Activated naive CD8-positive, alpha-beta T cell (primary cell): ENCODE measurements around the gene SERPINA6.
"Not testable (repeated sequence)": the region's sequence is repeated elsewhere in the genome, so short reads cannot be mapped to it uniquely, and the experiment has no call there.

ENCODE experiments used
- H3K27ac Mint-ChIP-seq: one replicate; pipeline ENCODE4 v1.8.0; 2021; ENCODE audit warnings: mixed read lengths
- H3K27me3 Mint-ChIP-seq: one replicate; pipeline ENCODE4 v1.8.0; 2021; ENCODE audit warnings: mixed read lengths
- H3K36me3 Mint-ChIP-seq: one replicate; pipeline ENCODE4 v1.8.0; 2021; ENCODE audit warnings: mixed read lengths
- H3K4me1 Mint-ChIP-seq: one replicate; pipeline ENCODE4 v1.8.0; 2021; ENCODE audit warnings: low read depth, mixed read lengths
- H3K4me3 Mint-ChIP-seq: one replicate; pipeline ENCODE4 v1.8.0; 2021; ENCODE audit warnings: mild to moderate bottlenecking, mixed read lengths
- H3K9me3 Mint-ChIP-seq: one replicate; pipeline ENCODE4 v1.8.0; 2021; ENCODE audit warnings: low read depth, mixed read lengths

SERPINA6 gene

GRCh38 chr14:94317259-94317658 lies 5.9 kb downstream of the SERPINA6 start:
- no peaks in the 10 kb centered on the region for H3K36me3 Mint-ChIP-seq
- H3K27me3 Mint-ChIP-seq, result no peaks in the 10 kb centered on the region
- H3K9me3 Mint-ChIP-seq, result no peaks in the 10 kb centered on the region
- no peaks in the 10 kb centered on the region for H3K4me1 Mint-ChIP-seq
- H3K4me3 Mint-ChIP-seq, result no peak overlapping the region
- H3K27ac Mint-ChIP-seq, result no peak overlapping the region

- no peaks in the 10 kb centered on the region for H3K36me3 Mint-ChIP-seq
- H3K27ac Mint-ChIP-seq, result no peak overlapping the region
- H3K9me3 Mint-ChIP-seq, result no peaks in the 10 kb centered on the region
- H3K27me3 Mint-ChIP-seq, result no peaks in the 10 kb centered on the region
- H3K4me3 Mint-ChIP-seq, result no peak overlapping the region
- H3K4me1 Mint-ChIP-seq, result no peaks in the 10 kb centered on the region
Observed at GRCh38 chr14:94316692-94317091, 6.4 kb downstream of the SERPINA6 start.

- H3K9me3 Mint-ChIP-seq, result no peaks in the 10 kb centered on the region
- H3K4me3 Mint-ChIP-seq, result no peak overlapping the region
- no peaks in the 10 kb centered on the region for H3K36me3 Mint-ChIP-seq
- H3K27me3 Mint-ChIP-seq, result no peaks in the 10 kb centered on the region
- H3K4me1 Mint-ChIP-seq, result no peaks in the 10 kb centered on the region
- no peak overlapping the region for H3K27ac Mint-ChIP-seq
Observed at GRCh38 chr14:94314890-94315289, 8.2 kb downstream of the SERPINA6 start.

- Mint-ChIP-seq H3K9me3 (no peaks in the 10 kb centered on the region), H3K4me3 (no peak overlapping the region), H3K36me3 (no peaks in the 10 kb centered on the region), H3K4me1 (no peaks in the 10 kb centered on the region), H3K27me3 (no peaks in the 10 kb centered on the region), H3K27ac (no peak overlapping the region)
Observed at GRCh38 chr14:94313991-94314655, 9.0 kb downstream of the SERPINA6 start.

- Mint-ChIP-seq H3K36me3 (no peaks in the 10 kb centered on the region), H3K27me3 (peaks cover 8% of the 10 kb centered on the region), H3K27ac (no peak overlapping the region), H3K9me3 (peaks cover 6% of the 10 kb centered on the region), H3K4me1 (no peaks in the 10 kb centered on the region), H3K4me3 (no peak overlapping the region)
Observed at GRCh38 chr14:94312481-94313246, 10.5 kb downstream of the SERPINA6 start.

GRCh38 chr14:94310248-94310647 lies 12.9 kb downstream of the SERPINA6 start:
- Mint-ChIP-seq H3K27ac (no peak overlapping the region), H3K4me1 (no peaks in the 10 kb centered on the region), H3K9me3 (peaks cover 6% of the 10 kb centered on the region), H3K4me3 (no peak overlapping the region), H3K27me3 (peaks cover 10% of the 10 kb centered on the region), H3K36me3 (no peaks in the 10 kb centered on the region)

GRCh38 chr14:94309721-94310120 lies 13.4 kb downstream of the SERPINA6 start:
- peaks cover 10% of the 10 kb centered on the region for H3K27me3 Mint-ChIP-seq
- no peaks in the 10 kb centered on the region for H3K4me1 Mint-ChIP-seq
- no peak overlapping the region for H3K4me3 Mint-ChIP-seq
- no peak overlapping the region for H3K27ac Mint-ChIP-seq
- no peaks in the 10 kb centered on the region for H3K36me3 Mint-ChIP-seq
- peaks cover 6% of the 10 kb centered on the region for H3K9me3 Mint-ChIP-seq

- Mint-ChIP-seq H3K36me3 (no peaks in the 10 kb centered on the region), H3K4me1 (no peaks in the 10 kb centered on the region), H3K27me3 (peaks cover 10% of the 10 kb centered on the region), H3K9me3 (peaks cover 6% of the 10 kb centered on the region), H3K27ac (no peak overlapping the region), H3K4me3 (no peak overlapping the region)
Observed at GRCh38 chr14:94307410-94307992, 15.6 kb downstream of the SERPINA6 start.

GRCh38 chr14:94306047-94306978 lies 16.8 kb downstream of the SERPINA6 start:
- peaks cover 10% of the 10 kb centered on the region for H3K27me3 Mint-ChIP-seq
- no peaks in the 10 kb centered on the region for H3K36me3 Mint-ChIP-seq
- no peak overlapping the region for H3K27ac Mint-ChIP-seq
- H3K4me3 Mint-ChIP-seq, result no peak overlapping the region
- no peaks in the 10 kb centered on the region for H3K4me1 Mint-ChIP-seq
- H3K9me3 Mint-ChIP-seq, result peaks cover 6% of the 10 kb centered on the region

GRCh38 chr14:94305620-94306019 lies 17.5 kb downstream of the SERPINA6 start:
- H3K36me3 Mint-ChIP-seq, result no peaks in the 10 kb centered on the region
- peaks cover 6% of the 10 kb centered on the region for H3K9me3 Mint-ChIP-seq
- no peak overlapping the region for H3K4me3 Mint-ChIP-seq
- no peak overlapping the region for H3K27ac Mint-ChIP-seq
- peaks cover 10% of the 10 kb centered on the region for H3K27me3 Mint-ChIP-seq
- H3K4me1 Mint-ChIP-seq, result no peaks in the 10 kb centered on the region

- Mint-ChIP-seq H3K27ac (no peak overlapping the region), H3K4me3 (no peak overlapping the region), H3K36me3 (no peaks in the 10 kb centered on the region), H3K27me3 (peaks cover 10% of the 10 kb centered on the region), H3K4me1 (no peaks in the 10 kb centered on the region), H3K9me3 (peaks cover 6% of the 10 kb centered on the region)
Observed at GRCh38 chr14:94304243-94304642, 18.9 kb downstream of the SERPINA6 start.

- Mint-ChIP-seq H3K36me3 (no peaks in the 10 kb centered on the region), H3K4me3 (no peak overlapping the region), H3K27me3 (peaks cover 4% of the 10 kb centered on the region), H3K9me3 (peaks cover 3% of the 10 kb centered on the region), H3K27ac (no peak overlapping the region), H3K4me1 (no peaks in the 10 kb centered on the region)
Observed at GRCh38 chr14:94303111-94303510, 20.0 kb downstream of the SERPINA6 start.

GRCh38 chr14:94298130-94298529 lies 25.0 kb downstream of the SERPINA6 start:
- Mint-ChIP-seq H3K27ac (no peak overlapping the region), H3K27me3 (peaks cover 2% of the 10 kb centered on the region), H3K36me3 (no peaks in the 10 kb centered on the region), H3K4me1 (no peaks in the 10 kb centered on the region), H3K9me3 (no peaks in the 10 kb centered on the region), H3K4me3 (no peak overlapping the region)

GRCh38 chr14:94296181-94296545 lies 27.0 kb downstream of the SERPINA6 start:
- not testable (repeated sequence) for H3K4me1 Mint-ChIP-seq, H3K27ac Mint-ChIP-seq, H3K9me3 Mint-ChIP-seq, H3K36me3 Mint-ChIP-seq, H3K4me3 Mint-ChIP-seq, H3K27me3 Mint-ChIP-seq
